Germinal center (tissue), 1 donor: ENCODE data around the gene DDX49.
"Not testable (repeated sequence)": the region's sequence is repeated elsewhere in the genome, so short reads cannot be mapped to it uniquely, and the experiment has no call there.

ENCODE experiments used
- DNase-seq: peaks from one replicate; pipeline ENCODE4 v3.0.0; 2012; ENCODE audit warnings: mixed read lengths, low spot score

The DDX49 gene

GRCh38 chr19:18895824-18896341 lies 23.6 kb upstream of the DDX49 start, which contains the start of gene CERS1:
Gene CERS1 (minus strand): TSS chr19:18896158. CDS start chr19:18896072, 86 bp downstream.
- DNase-seq: peak; percentile 61

GRCh38 chr19:18896421-18896841 lies 23.1 kb upstream of the DDX49 start:
- peak; percentile 28 for DNase-seq

GRCh38 chr19:18897094-18898029 lies 22.2 kb upstream of the DDX49 start:
- no peak for DNase-seq

GRCh38 chr19:18898081-18898606 lies 21.4 kb upstream of the DDX49 start:
- no peak for DNase-seq

GRCh38 chr19:18898607-18899408 lies 20.7 kb upstream of the DDX49 start:
- DNase-seq: no peak

- DNase-seq: no peak
Measured at GRCh38 chr19:18899624-18900560, 19.6 kb upstream of the DDX49 start.

- no peak for DNase-seq
Measured at GRCh38 chr19:18900700-18901481, 18.6 kb upstream of the DDX49 start.

GRCh38 chr19:18901491-18901890 lies 18.0 kb upstream of the DDX49 start:
- DNase-seq: no peak

- not testable (repeated sequence) for DNase-seq
Measured at GRCh38 chr19:18902519-18902918, 17.0 kb upstream of the DDX49 start.

GRCh38 chr19:18903156-18904037 lies 16.1 kb upstream of the DDX49 start:
- DNase-seq: no peak

- DNase-seq: no peak
Measured at GRCh38 chr19:18904334-18905057, 15.0 kb upstream of the DDX49 start.

- no peak for DNase-seq
Measured at GRCh38 chr19:18905058-18905456, 14.5 kb upstream of the DDX49 start.

- DNase-seq: no peak
Measured at GRCh38 chr19:18905513-18906236, 13.8 kb upstream of the DDX49 start.

GRCh38 chr19:18906605-18907519 lies 12.7 kb upstream of the DDX49 start:
- no peak for DNase-seq

- DNase-seq: no peak
Measured at GRCh38 chr19:18908917-18909619, 10.4 kb upstream of the DDX49 start.

- DNase-seq: no peak
Measured at GRCh38 chr19:18910010-18910409, 9.5 kb upstream of the DDX49 start.
